ENCODE data around the gene CDAN1. TPM values are rescaled to one million over a fixed set of nuclear protein-coding genes. Genes with fewer than 3 reads are reported as not detected.
A peak's percentile ranks its signal among the peaks of the same experiment; 100 is the strongest.

The CDAN1 gene
- total RNA-seq, 1 donor from 2014 or later = 36.8 TPM

GRCh38 chr15:42707068-42707467 is 29.9 kb downstream of the CDAN1 start:
- no peak for DNase-seq (ENCODE audit: low spot score in 2 of 2, unreplicated experiment in 2 of 2)
- Mint-ChIP-seq H3K4me1 (no peaks in the 10 kb centered on the region), H3K27me3 (ENCODE audit: low read depth) (no peaks in the 10 kb centered on the region), H3K4me3 (no peak overlapping the region), H3K9me3 (no peaks in the 10 kb centered on the region), H3K27ac (no peak overlapping the region), H3K36me3 (peaks cover under 1% of the 10 kb centered on the region)
- TF ChIP-seq, protein P1, sequence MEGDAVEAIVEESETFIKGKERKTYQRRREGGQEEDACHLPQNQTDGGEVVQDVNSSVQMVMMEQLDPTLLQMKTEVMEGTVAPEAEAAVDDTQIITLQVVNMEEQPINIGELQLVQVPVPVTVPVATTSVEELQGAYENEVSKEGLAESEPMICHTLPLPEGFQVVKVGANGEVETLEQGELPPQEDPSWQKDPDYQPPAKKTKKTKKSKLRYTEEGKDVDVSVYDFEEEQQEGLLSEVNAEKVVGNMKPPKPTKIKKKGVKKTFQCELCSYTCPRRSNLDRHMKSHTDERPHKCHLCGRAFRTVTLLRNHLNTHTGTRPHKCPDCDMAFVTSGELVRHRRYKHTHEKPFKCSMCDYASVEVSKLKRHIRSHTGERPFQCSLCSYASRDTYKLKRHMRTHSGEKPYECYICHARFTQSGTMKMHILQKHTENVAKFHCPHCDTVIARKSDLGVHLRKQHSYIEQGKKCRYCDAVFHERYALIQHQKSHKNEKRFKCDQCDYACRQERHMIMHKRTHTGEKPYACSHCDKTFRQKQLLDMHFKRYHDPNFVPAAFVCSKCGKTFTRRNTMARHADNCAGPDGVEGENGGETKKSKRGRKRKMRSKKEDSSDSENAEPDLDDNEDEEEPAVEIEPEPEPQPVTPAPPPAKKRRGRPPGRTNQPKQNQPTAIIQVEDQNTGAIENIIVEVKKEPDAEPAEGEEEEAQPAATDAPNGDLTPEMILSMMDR (IDR thresholded peaks at IDR 0.05; ENCODE audit: unreplicated experiment) = no peak

GRCh38 chr15:42705336-42705735 is 31.6 kb downstream of the CDAN1 start:
- no peak for DNase-seq (ENCODE audit: low spot score in 2 of 2, unreplicated experiment in 2 of 2)
- no peak overlapping the region for H3K4me3 Mint-ChIP-seq
- H3K36me3 Mint-ChIP-seq = peaks cover 12% of the 10 kb centered on the region
- H3K27ac Mint-ChIP-seq = no peak overlapping the region
- TF ChIP-seq, protein P1 (IDR thresholded peaks at IDR 0.05; ENCODE audit: unreplicated experiment) = no peak
- H3K9me3 Mint-ChIP-seq = peaks cover 11% of the 10 kb centered on the region
- no peaks in the 10 kb centered on the region for H3K27me3 Mint-ChIP-seq (ENCODE audit: low read depth)
- no peaks in the 10 kb centered on the region for H3K4me1 Mint-ChIP-seq

DNA sequence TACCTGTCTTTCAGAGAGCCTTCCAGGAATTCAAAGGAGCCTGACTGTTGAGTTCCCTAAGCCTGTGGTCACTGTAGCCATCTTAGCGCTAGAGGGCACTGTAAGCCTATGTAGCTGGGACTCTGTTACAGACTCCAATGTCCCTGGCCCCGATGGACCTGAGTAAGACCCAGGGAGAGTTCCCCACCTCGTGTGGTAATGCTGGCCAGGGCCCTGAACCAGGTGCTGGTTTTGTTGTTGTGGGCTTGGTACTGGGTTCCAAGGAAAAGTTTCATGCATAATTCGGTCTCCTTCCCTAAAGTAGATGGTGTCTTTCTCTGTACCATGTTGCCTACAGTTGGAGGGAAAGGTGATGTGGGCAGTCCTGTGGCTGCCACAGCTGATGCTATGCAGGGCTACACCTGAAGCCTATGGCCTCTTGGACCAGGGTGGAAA is 32.4 kb downstream of the CDAN1 start:
- Mint-ChIP-seq H3K4me3 (no peak overlapping the region), H3K36me3 (peaks cover 17% of the 10 kb centered on the region), H3K27me3 (ENCODE audit: low read depth) (no peaks in the 10 kb centered on the region), H3K27ac (no peak overlapping the region), H3K9me3 (peaks cover 16% of the 10 kb centered on the region), H3K4me1 (no peaks in the 10 kb centered on the region)
- TF ChIP-seq, protein P1 (IDR thresholded peaks at IDR 0.05; ENCODE audit: unreplicated experiment) = peak; percentile 50
- peak in 1 of 2 experiments; percentile 65 for DNase-seq (ENCODE audit: low spot score in 2 of 2, unreplicated experiment in 2 of 2)

DNA sequence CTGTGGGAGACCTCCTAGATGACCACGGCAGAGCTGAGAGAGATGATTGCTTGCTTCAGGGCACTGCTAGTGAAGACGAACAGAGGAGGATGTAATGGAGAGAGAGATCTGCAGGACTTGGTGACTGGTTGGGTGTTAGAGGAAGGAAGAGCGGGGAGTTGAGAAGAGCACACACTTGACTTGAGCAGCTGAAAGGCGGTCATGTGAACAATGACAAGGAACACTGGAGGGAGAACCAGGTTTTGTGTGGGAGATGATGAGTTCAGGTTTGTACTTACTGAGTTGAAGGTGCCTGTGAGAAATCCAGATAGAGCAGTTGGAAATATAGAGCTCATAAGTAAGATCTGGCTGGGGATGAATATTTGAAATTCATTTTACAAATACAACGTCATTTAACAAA is 40.3 kb downstream of the CDAN1 start:
- H3K27ac Mint-ChIP-seq = no peak overlapping the region
- H3K4me1 Mint-ChIP-seq = no peaks in the 10 kb centered on the region
- H3K36me3 Mint-ChIP-seq = peaks cover 16% of the 10 kb centered on the region
- H3K9me3 Mint-ChIP-seq = peaks cover 16% of the 10 kb centered on the region
- H3K27me3 Mint-ChIP-seq (ENCODE audit: low read depth) = no peaks in the 10 kb centered on the region
- no peak overlapping the region for H3K4me3 Mint-ChIP-seq
- TF ChIP-seq, protein P1 (IDR thresholded peaks at IDR 0.05; ENCODE audit: unreplicated experiment) = no peak
- no peak for DNase-seq (ENCODE audit: low spot score in 2 of 2, unreplicated experiment in 2 of 2)

DNA sequence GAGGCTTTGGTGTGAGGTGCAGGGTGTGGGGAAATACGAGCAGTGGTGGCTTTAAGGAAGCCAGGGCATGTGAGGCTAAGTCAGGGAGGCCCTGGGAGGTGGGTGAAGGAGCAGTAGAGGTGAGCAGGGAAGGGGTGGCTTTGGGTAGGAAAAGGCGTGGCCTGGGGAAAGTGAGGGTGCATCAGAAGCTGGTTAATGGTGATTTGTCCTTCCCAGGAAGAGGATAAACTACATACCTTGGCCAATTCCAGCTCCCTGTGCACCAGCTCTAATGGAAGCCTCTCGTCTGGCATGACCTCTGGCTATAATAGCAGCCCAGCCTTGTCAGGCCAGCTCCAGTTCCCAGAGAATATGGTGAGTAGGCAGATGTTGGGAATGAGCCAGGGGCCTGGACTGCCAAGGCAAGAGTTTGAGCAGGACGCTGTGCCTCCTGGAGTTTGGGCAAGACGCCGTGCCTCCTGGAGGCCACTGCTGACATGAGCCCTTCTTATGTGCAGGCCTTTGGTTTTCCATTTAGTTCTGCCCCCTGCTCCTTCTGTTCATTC is 41.3 kb downstream of the CDAN1 start:
- TF ChIP-seq, protein P1 (IDR thresholded peaks at IDR 0.05; ENCODE audit: unreplicated experiment) = no peak
- H3K4me1 Mint-ChIP-seq = no peaks in the 10 kb centered on the region
- H3K4me3 Mint-ChIP-seq = no peak overlapping the region
- H3K9me3 Mint-ChIP-seq = peaks cover 8% of the 10 kb centered on the region
- no peak overlapping the region for H3K27ac Mint-ChIP-seq
- no peaks in the 10 kb centered on the region for H3K27me3 Mint-ChIP-seq (ENCODE audit: low read depth)
- H3K36me3 Mint-ChIP-seq = peaks cover 8% of the 10 kb centered on the region
- no peak for DNase-seq (ENCODE audit: low spot score in 2 of 2, unreplicated experiment in 2 of 2)

- H3K36me3 Mint-ChIP-seq = peaks cover 1% of the 10 kb centered on the region
- no peak overlapping the region for H3K27ac Mint-ChIP-seq
- no peaks in the 10 kb centered on the region for H3K9me3 Mint-ChIP-seq
- no peak overlapping the region for H3K4me3 Mint-ChIP-seq
- no peaks in the 10 kb centered on the region for H3K4me1 Mint-ChIP-seq
- TF ChIP-seq, protein P1 (IDR thresholded peaks at IDR 0.05; ENCODE audit: unreplicated experiment) = no peak
- no peaks in the 10 kb centered on the region for H3K27me3 Mint-ChIP-seq (ENCODE audit: low read depth)
- peak in 1 of 2 experiments; percentile 29 for DNase-seq (ENCODE audit: low spot score in 2 of 2, unreplicated experiment in 2 of 2)
Measured at GRCh38 chr15:42694398-42694797, 42.5 kb downstream of the CDAN1 start.
